GM13977 (cell line): ENCODE measurements around the gene NR0B2.

ENCODE experiments used
- DNase-seq: peaks from one replicate; pipeline ENCODE4 v3.0.0; 2012; ENCODE audit warnings: low spot score
- in situ Hi-C: fragments of 300-500 bp; cut with MboI; formaldehyde crosslinking; loops from one replicate; pipeline ENCODE4 v1.12.0; 2022; ENCODE audit warnings: low sequenced_read_pairs, low pct_unique_long_range_greater_than_20kb, mixed read lengths, inconsistent platforms; ENCODE audit not compliant: unreplicated experiment
- TF ChIP-seq, protein P1 (sequence below): IDR thresholded peaks from 2 replicates; pipeline ENCODE4 v1.5.1; 2012; ENCODE audit warnings: mild to moderate bottlenecking, control low read depth; ENCODE audit not compliant: insufficient read depth; ENCODE audit errors: extremely low read depth, missing control alignments

Gene NR0B2

DNA sequence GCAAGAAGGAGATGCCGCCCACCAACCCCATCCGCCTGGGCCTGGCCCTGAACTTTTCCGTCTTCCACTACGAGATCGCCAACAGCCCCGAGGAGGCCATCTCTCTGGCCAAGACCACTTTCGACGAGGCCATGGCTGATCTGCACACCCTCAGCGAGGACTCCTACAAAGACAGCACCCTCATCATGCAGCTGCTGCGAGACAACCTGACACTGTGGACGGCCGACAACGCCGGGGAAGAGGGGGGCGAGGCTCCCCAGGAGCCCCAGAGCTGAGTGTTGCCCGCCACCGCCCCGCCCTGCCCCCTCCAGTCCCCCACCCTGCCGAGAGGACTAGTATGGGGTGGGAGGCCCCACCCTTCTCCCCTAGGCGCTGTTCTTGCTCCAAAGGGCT lies 50.1 kb downstream of the NR0B2 start:
- in situ Hi-C loops: no loop called here

DNA sequence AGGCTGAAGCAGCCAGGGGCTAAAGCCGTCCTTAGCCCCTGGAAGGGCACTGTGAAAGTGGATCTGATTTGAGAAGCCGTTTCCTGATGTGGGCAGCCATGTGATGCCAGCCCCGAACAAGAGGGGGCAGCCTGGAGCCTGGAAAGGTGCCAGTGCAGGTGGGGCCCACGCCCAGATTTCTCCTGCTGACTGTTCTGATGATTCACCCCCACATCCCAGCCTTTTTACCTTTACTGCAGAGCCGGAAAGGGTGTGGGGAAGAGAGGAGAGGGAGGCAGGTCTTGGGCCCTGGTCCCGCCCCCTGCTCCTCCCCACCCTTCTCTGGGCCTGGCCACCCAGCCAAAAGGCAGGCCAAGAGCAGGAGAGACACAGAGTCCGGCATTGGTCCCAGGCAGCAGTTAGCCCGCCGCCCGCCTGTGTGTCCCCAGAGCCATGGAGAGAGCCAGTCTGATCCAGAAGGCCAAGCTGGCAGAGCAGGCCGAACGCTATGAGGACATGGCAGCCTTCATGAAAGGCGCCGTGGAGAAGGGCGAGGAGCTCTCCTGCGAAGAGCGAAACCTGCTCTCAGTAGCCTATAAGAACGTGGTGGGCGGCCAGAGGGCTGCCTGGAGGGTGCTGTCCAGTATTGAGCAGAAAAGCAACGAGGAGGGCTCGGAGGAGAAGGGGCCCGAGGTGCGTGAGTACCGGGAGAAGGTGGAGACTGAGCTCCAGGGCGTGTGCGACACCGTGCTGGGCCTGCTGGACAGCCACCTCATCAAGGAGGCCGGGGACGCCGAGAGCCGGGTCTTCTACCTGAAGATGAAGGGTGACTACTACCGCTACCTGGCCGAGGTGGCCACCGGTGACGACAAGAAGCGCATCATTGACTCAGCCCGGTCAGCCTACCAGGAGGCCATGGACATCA lies 50.7 kb downstream of the NR0B2 start, which contains the start of gene SFN:
Gene SFN, plus strand, starts transcription at position 369 of the 904 bp plus-strand sequence. Its CDS starts 64 bp downstream, at position 433.
- TF ChIP-seq, protein P1, sequence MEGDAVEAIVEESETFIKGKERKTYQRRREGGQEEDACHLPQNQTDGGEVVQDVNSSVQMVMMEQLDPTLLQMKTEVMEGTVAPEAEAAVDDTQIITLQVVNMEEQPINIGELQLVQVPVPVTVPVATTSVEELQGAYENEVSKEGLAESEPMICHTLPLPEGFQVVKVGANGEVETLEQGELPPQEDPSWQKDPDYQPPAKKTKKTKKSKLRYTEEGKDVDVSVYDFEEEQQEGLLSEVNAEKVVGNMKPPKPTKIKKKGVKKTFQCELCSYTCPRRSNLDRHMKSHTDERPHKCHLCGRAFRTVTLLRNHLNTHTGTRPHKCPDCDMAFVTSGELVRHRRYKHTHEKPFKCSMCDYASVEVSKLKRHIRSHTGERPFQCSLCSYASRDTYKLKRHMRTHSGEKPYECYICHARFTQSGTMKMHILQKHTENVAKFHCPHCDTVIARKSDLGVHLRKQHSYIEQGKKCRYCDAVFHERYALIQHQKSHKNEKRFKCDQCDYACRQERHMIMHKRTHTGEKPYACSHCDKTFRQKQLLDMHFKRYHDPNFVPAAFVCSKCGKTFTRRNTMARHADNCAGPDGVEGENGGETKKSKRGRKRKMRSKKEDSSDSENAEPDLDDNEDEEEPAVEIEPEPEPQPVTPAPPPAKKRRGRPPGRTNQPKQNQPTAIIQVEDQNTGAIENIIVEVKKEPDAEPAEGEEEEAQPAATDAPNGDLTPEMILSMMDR: peak; percentile 65
- in situ Hi-C loops: no loop called here
- DNase-seq: peak; percentile 44

More for the DNA sequence above, 50.1 kb downstream of the NR0B2 start:
- DNase-seq: no peak
- TF ChIP-seq, protein P1: no peak

DNA sequence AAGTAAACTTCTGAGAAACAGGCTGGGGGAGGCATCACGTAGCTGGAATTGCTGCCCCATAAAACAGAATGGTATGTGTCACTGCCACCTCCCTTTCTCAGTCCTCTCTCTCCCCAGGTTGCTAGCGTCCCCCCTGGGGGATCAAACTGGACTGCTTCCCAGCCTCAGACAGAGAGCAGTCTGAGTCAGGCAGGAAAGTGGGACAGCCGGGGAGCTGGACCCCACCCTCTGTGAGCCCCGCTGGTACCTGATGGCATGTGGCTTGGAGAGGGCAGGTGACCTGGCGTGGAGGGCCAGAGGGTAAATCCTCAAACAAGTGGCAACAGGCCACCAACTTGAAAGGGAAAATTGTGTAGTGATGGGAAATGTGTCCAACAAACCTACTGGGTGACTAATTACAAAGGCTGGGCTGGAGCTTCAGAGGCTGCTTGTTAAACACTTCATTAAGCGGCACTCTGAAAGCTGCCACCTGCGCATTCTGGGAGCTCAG lies 51.8 kb downstream of the NR0B2 start:
- in situ Hi-C loops: no loop called here
- TF ChIP-seq, protein P1: no peak
- DNase-seq: no peak
